ENCODE data around the gene DIPK2B.

Gene DIPK2B

DNA sequence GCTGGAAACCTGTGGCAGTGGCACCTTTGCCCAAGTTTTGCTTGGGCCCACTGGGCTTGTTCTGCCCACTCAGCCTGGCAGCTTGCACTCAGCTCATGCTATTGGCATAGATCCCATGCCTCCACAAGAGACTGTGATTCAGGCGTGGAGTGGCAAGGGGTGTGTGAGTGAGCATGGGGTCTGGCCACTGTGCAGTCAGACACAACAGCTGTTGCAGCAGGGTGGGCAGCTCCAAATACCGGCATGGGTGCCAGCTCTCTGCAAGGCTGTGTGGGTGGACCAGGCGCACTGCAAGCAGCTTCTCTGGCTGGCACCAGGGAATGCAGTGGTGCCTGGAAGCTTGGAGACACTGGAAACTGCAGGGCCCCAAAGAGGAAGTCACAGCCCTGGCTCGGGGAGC is 27.4 kb upstream of the DIPK2B start:
- no peak overlapping the region for H3K4me3 ChIP-seq (ENCODE audit: low read depth, low read length)

GRCh38 chrX:45208121-45208856 is 7.6 kb upstream of the DIPK2B start:
- no peak overlapping the region for H3K4me3 ChIP-seq (ENCODE audit: low read depth, low read length)
- TF ChIP-seq, protein P1, sequence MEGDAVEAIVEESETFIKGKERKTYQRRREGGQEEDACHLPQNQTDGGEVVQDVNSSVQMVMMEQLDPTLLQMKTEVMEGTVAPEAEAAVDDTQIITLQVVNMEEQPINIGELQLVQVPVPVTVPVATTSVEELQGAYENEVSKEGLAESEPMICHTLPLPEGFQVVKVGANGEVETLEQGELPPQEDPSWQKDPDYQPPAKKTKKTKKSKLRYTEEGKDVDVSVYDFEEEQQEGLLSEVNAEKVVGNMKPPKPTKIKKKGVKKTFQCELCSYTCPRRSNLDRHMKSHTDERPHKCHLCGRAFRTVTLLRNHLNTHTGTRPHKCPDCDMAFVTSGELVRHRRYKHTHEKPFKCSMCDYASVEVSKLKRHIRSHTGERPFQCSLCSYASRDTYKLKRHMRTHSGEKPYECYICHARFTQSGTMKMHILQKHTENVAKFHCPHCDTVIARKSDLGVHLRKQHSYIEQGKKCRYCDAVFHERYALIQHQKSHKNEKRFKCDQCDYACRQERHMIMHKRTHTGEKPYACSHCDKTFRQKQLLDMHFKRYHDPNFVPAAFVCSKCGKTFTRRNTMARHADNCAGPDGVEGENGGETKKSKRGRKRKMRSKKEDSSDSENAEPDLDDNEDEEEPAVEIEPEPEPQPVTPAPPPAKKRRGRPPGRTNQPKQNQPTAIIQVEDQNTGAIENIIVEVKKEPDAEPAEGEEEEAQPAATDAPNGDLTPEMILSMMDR (IDR thresholded peaks at IDR 0.05; ENCODE audit: borderline replicate concordance, insufficient read depth, low read depth, low read length), result no peak

More for the DNA sequence above, 27.4 kb upstream of the DIPK2B start:
- TF ChIP-seq, protein P1 (IDR thresholded peaks at IDR 0.05; ENCODE audit: borderline replicate concordance, insufficient read depth, low read depth, low read length), result no peak

DNA sequence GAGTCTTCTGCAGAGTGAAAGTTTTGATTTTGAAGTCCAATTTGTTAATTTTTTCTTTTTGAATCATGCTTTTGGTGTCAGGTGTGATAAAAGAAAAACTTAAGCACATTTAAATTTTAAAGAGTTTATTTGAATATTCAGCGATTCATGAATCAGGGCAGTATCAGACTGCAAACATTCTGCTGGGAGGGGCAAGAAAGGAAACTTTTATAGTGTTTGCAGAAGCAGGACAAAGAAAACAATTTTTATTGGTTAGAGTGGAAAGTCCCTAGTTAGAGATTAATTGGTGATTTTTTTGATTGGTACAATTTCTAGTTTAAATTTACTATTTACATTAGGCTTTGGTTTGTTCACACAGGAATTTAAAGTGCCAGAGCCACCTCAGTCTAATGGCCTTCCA is 1.5 kb upstream of the DIPK2B start:
- TF ChIP-seq, protein P1 (IDR thresholded peaks at IDR 0.05; ENCODE audit: borderline replicate concordance, insufficient read depth, low read depth, low read length), result no peak
- no peak overlapping the region for H3K4me3 ChIP-seq (ENCODE audit: low read depth, low read length)

DNA sequence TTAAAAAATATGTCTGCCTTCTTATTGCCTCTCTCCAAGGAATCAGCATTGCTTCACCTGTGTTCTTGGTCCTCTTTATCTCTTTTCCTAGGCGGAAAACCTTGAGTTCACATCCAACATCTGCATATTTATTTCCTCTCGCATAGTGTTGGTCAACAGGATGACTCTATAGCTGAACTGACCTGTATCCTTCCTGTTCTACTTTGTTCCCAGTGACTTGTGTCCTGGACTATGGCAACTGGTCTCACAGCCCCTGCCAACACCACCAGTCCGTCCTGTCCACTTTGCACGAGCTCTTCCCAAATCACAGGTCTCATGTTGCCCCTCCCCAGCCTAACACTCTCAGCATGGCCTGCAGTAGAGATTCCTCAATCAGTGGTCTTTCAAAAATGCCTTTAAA is 2.0 kb downstream of the DIPK2B start:
- TF ChIP-seq, protein P1 (IDR thresholded peaks at IDR 0.05; ENCODE audit: borderline replicate concordance, insufficient read depth, low read depth, low read length), result no peak
- H3K4me3 ChIP-seq (ENCODE audit: low read depth, low read length), result no peak overlapping the region

GRCh38 chrX:45198301-45198700 is 2.4 kb downstream of the DIPK2B start:
- H3K4me3 ChIP-seq (ENCODE audit: low read depth, low read length), result no peak overlapping the region

GRCh38 chrX:45196701-45197100 is 4.0 kb downstream of the DIPK2B start:
- TF ChIP-seq, protein P1 (IDR thresholded peaks at IDR 0.05; ENCODE audit: borderline replicate concordance, insufficient read depth, low read depth, low read length), result no peak
- no peak overlapping the region for H3K4me3 ChIP-seq (ENCODE audit: low read depth, low read length)

More at GRCh38 chrX:45198301-45198700, 2.4 kb downstream of the DIPK2B start:
- TF ChIP-seq, protein P1 (IDR thresholded peaks at IDR 0.05; ENCODE audit: borderline replicate concordance, insufficient read depth, low read depth, low read length), result no peak

GRCh38 chrX:45191820-45192409 is 8.8 kb downstream of the DIPK2B start:
- H3K4me3 ChIP-seq (ENCODE audit: low read depth, low read length), result no peak overlapping the region
- TF ChIP-seq, protein P1 (IDR thresholded peaks at IDR 0.05; ENCODE audit: borderline replicate concordance, insufficient read depth, low read depth, low read length), result no peak

Data from GM12875 (cell line).